ENCODE results near the gene NPRL2.

NPRL2 gene

GRCh38 chr3:50350527-50351322 is at the start of gene NPRL2, which contains the start of gene CYB561D2:
Gene NPRL2, minus strand, starts transcription at chr3:50350775. Its CDS starts 123 bp downstream, at chr3:50350652.
Gene CYB561D2, plus strand, starts transcription at chr3:50350862. Its CDS starts 572 bp downstream, at chr3:50351434.
- peak; percentile 99 for DNase-seq

GRCh38 chr3:50396502-50396901 is 45.9 kb upstream of the NPRL2 start:
- DNase-seq, result no peak

- DNase-seq, result no peak
Observed at GRCh38 chr3:50395070-50395860, 44.7 kb upstream of the NPRL2 start.

- no peak for DNase-seq
Observed at GRCh38 chr3:50393061-50393460, 42.5 kb upstream of the NPRL2 start.

- DNase-seq, result no peak
Observed at GRCh38 chr3:50392101-50392715, 41.6 kb upstream of the NPRL2 start.

- no peak for DNase-seq
Observed at GRCh38 chr3:50390508-50391224, 40.1 kb upstream of the NPRL2 start.

- DNase-seq, result no peak
Observed at GRCh38 chr3:50389414-50389767, 38.8 kb upstream of the NPRL2 start.

- DNase-seq, result no peak
Observed at GRCh38 chr3:50388720-50389413, 38.3 kb upstream of the NPRL2 start.

GRCh38 chr3:50388016-50388719 is 37.6 kb upstream of the NPRL2 start:
- no peak for DNase-seq

- no peak for DNase-seq
Observed at GRCh38 chr3:50385754-50386153, 35.2 kb upstream of the NPRL2 start.

- DNase-seq, result no peak
Observed at GRCh38 chr3:50383750-50384149, 33.2 kb upstream of the NPRL2 start.

- no peak for DNase-seq
Observed at GRCh38 chr3:50382722-50383121, 32.1 kb upstream of the NPRL2 start.

GRCh38 chr3:50381383-50381782 is 30.8 kb upstream of the NPRL2 start:
- DNase-seq, result no peak

- no peak for DNase-seq
Observed at GRCh38 chr3:50380405-50381085, 30.0 kb upstream of the NPRL2 start.

- no peak for DNase-seq
Observed at GRCh38 chr3:50378757-50379156, 28.2 kb upstream of the NPRL2 start.

- DNase-seq, result no peak
Observed at GRCh38 chr3:50378024-50378423, 27.4 kb upstream of the NPRL2 start.

GRCh38 chr3:50375258-50375931 is 24.8 kb upstream of the NPRL2 start:
- DNase-seq, result no peak

GRCh38 chr3:50374363-50375257 is 24.0 kb upstream of the NPRL2 start:
- DNase-seq, result no peak

Measured in activated gamma-delta T cell treated with Interleukin-2 at 50 U/mL for 16 hours (primary cell).